HepG2 (cell line): Measurements from ENCODE around the gene SLBP. TPM values are rescaled to one million over a fixed set of nuclear protein-coding genes. Genes with fewer than 3 reads are reported as not detected.
A peak's percentile ranks its signal among the peaks of the same experiment; 100 is the strongest.

ENCODE experiments used
- KDM5B ChIP-seq: sonication (generic); formaldehyde crosslinking; IDR thresholded peaks from 2 replicates; pipeline ENCODE4 v1.4.0; 2020; ENCODE audit warnings: missing genetic modification reagents, mild to moderate bottlenecking, borderline replicate concordance
- NRL ChIP-seq: sonication (generic); formaldehyde crosslinking; IDR thresholded peaks from 2 replicates; pipeline ENCODE4 v1.5.0; 2020; ENCODE audit warnings: missing genetic modification reagents, mild to moderate bottlenecking, moderate library complexity, borderline replicate concordance
- ZFP36L1 ChIP-seq: sonication (generic); formaldehyde crosslinking; IDR thresholded peaks from 2 replicates; pipeline ENCODE4 v1.8.0; 2022; ENCODE audit warnings: mild to moderate bottlenecking, missing genetic modification reagents, moderate library complexity
- ZHX1 ChIP-seq: sonication (generic); formaldehyde crosslinking; IDR thresholded peaks from 2 replicates; pipeline ENCODE4 v1.8.1; 2022; ENCODE audit warnings: low read depth, mild to moderate bottlenecking, missing genetic modification reagents
- ZNF136 ChIP-seq: sonication (generic); formaldehyde crosslinking; IDR thresholded peaks from 2 replicates; pipeline ENCODE4 v1.8.1; 2022; ENCODE audit warnings: low read depth, mild to moderate bottlenecking, moderate library complexity, missing genetic modification reagents
- ZNF143 ChIP-seq: sonication (generic); formaldehyde crosslinking; IDR thresholded peaks from 2 replicates; pipeline ENCODE4 v1.4.0; 2020; ENCODE audit warnings: missing genetic modification reagents
- ZNF232 ChIP-seq: sonication (generic); formaldehyde crosslinking; IDR thresholded peaks from 2 replicates; pipeline ENCODE4 v1.4.0; 2020; ENCODE audit warnings: missing genetic modification reagents, borderline replicate concordance
- ZNF34 ChIP-seq: sonication (generic); formaldehyde crosslinking; IDR thresholded peaks from 2 replicates; pipeline ENCODE4 v1.4.0; 2020; ENCODE audit warnings: mild to moderate bottlenecking, missing genetic modification reagents, borderline replicate concordance
- ZNF343 ChIP-seq: sonication (generic); formaldehyde crosslinking; IDR thresholded peaks from 2 replicates; pipeline ENCODE4 v1.4.0; 2020; ENCODE audit warnings: mild to moderate bottlenecking, missing genetic modification reagents
- ZSCAN29 ChIP-seq: sonication (generic); formaldehyde crosslinking; conservative IDR thresholded peaks from 2 replicates; pipeline ENCODE4 v1.4.0; 2020; ENCODE audit warnings: mild to moderate bottlenecking, missing genetic modification reagents
- polyA plus RNA-seq, 8 experiments: library from polyadenylated mRNA; depleted of rRNA in 3 of 8; stranded (reverse) in 7 of 8; unstranded in 1 of 8; fragments of >200 nt; fragmentation: Illumina TruSeq in 4 of 8; extraction: Trizol in 4 of 8; gene quantifications; 2 replicates each; pipeline versions ENCODE4 v1.2.1 to v1.2.3, GENCODE V29; 2011 to 2016; ENCODE audit warnings: low read depth in 4 of 8, missing spikeins in 1 of 8, mixed read lengths in 1 of 8; ENCODE audit not compliant: insufficient read depth in 1 of 8
- total RNA-seq, 5 experiments: library from RNA; depleted of rRNA; stranded (reverse); fragments of >200 nt; fragmentation: Illumina TruSeq; extraction: Trizol; gene quantifications; 2 replicates each; pipeline ENCODE4 v1.2.3, GENCODE V29; 2016; ENCODE audit warnings: low read depth in 1 of 5
- TF ChIP-seq, protein P1 (sequence below): sonication (generic); formaldehyde crosslinking; IDR thresholded peaks from 2 replicates; pipeline ENCODE4 v1.5.1; 2020; ENCODE audit warnings: missing genetic modification reagents, mild to moderate bottlenecking, borderline replicate concordance
- TF ChIP-seq, protein P2 (sequence below), 2 experiments: fragments of 450-650 bp in 1 of 2; sonication (generic) in 1 of 2; formaldehyde crosslinking in 1 of 2; IDR thresholded peaks; 2 replicates each; pipeline versions ENCODE4 v1.6.1 to v1.8.0; 2016 to 2022; ENCODE audit warnings: antibody characterized with exemption in 1 of 2, mild to moderate bottlenecking in 1 of 2, missing genetic modification reagents in 1 of 2

The SLBP gene
- total and polyA plus RNA-seq, 2 of the 13 experiments (the other 11 are each of a cell fraction or from before 2014, with no cell fraction given) = 43.9 to 104 TPM

- 0 out of 2 replicates have a peak, but pooled peaks have one; percentile 33 for TF ChIP-seq ZHX1 (CRISPR knock-in tag)
- TF ChIP-seq ZNF232 (CRISPR knock-in tag) = no peak; the same call in 1 of the 2 replicates
- no peak for TF ChIP-seq ZNF343 (CRISPR knock-in tag)
- TF ChIP-seq KDM5B (CRISPR knock-in tag) = no peak; the same call in 1 of the 2 replicates
- TF ChIP-seq ZNF143 (CRISPR knock-in tag) = peak; percentile 60; the same call in 1 of the 2 replicates
- peak; percentile 37; the same call in 1 of the 2 replicates for TF ChIP-seq NRL (CRISPR knock-in tag)
- no peak for TF ChIP-seq ZFP36L1 (CRISPR knock-in tag)
- TF ChIP-seq ZNF34 (CRISPR knock-in tag) = no peak
- no peak for TF ChIP-seq ZNF136
- TF ChIP-seq, protein P1, sequence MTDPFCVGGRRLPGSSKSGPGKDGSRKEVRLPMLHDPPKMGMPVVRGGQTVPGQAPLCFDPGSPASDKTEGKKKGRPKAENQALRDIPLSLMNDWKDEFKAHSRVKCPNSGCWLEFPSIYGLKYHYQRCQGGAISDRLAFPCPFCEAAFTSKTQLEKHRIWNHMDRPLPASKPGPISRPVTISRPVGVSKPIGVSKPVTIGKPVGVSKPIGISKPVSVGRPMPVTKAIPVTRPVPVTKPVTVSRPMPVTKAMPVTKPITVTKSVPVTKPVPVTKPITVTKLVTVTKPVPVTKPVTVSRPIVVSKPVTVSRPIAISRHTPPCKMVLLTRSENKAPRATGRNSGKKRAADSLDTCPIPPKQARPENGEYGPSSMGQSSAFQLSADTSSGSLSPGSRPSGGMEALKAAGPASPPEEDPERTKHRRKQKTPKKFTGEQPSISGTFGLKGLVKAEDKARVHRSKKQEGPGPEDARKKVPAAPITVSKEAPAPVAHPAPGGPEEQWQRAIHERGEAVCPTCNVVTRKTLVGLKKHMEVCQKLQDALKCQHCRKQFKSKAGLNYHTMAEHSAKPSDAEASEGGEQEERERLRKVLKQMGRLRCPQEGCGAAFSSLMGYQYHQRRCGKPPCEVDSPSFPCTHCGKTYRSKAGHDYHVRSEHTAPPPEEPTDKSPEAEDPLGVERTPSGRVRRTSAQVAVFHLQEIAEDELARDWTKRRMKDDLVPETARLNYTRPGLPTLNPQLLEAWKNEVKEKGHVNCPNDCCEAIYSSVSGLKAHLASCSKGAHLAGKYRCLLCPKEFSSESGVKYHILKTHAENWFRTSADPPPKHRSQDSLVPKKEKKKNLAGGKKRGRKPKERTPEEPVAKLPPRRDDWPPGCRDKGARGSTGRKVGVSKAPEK (CRISPR knock-in tag) = no peak
- TF ChIP-seq, protein P2, sequence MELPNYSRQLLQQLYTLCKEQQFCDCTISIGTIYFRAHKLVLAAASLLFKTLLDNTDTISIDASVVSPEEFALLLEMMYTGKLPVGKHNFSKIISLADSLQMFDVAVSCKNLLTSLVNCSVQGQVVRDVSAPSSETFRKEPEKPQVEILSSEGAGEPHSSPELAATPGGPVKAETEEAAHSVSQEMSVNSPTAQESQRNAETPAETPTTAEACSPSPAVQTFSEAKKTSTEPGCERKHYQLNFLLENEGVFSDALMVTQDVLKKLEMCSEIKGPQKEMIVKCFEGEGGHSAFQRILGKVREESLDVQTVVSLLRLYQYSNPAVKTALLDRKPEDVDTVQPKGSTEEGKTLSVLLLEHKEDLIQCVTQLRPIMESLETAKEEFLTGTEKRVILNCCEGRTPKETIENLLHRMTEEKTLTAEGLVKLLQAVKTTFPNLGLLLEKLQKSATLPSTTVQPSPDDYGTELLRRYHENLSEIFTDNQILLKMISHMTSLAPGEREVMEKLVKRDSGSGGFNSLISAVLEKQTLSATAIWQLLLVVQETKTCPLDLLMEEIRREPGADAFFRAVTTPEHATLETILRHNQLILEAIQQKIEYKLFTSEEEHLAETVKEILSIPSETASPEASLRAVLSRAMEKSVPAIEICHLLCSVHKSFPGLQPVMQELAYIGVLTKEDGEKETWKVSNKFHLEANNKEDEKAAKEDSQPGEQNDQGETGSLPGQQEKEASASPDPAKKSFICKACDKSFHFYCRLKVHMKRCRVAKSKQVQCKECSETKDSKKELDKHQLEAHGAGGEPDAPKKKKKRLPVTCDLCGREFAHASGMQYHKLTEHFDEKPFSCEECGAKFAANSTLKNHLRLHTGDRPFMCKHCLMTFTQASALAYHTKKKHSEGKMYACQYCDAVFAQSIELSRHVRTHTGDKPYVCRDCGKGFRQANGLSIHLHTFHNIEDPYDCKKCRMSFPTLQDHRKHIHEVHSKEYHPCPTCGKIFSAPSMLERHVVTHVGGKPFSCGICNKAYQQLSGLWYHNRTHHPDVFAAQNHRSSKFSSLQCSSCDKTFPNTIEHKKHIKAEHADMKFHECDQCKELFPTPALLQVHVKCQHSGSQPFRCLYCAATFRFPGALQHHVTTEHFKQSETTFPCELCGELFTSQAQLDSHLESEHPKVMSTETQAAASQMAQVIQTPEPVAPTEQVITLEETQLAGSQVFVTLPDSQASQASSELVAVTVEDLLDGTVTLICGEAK (IDR thresholded peaks at IDR 0.05) = no peak
- TF ChIP-seq, protein P2 (CRISPR knock-in tag; IDR thresholded peaks at IDR 0.05) = peak; percentile 84
- peak; percentile 78; the same call in 1 of the 2 replicates for TF ChIP-seq ZSCAN29
Measured at GRCh38 chr4:1746919-1747602, 34.9 kb upstream of the SLBP start (continued).
